Mesodermal cell (in vitro differentiated cells): Measurements from ENCODE around the gene CHMP1B.

Experiments
- H3K27ac ChIP-seq: 2 replicates; pipeline ENCODE4 v1.7.0; 2013; ENCODE audit warnings: mild to moderate bottlenecking, low read depth, low read length, moderate library complexity; ENCODE audit not compliant: severe bottlenecking
- H3K36me3 ChIP-seq: 2 replicates; pipeline ENCODE4 v1.7.1; 2013; ENCODE audit warnings: mild to moderate bottlenecking, low read length, moderate library complexity; ENCODE audit not compliant: control insufficient read depth, insufficient read depth
- H3K4me1 ChIP-seq: one replicate; pipeline ENCODE4 v1.7.1; 2013; ENCODE audit warnings: mild to moderate bottlenecking, low read length; ENCODE audit not compliant: insufficient read depth, control insufficient read depth, poor library complexity, severe bottlenecking
- H3K4me3 ChIP-seq: 2 replicates; pipeline ENCODE4 v1.7.0; 2013; ENCODE audit warnings: low read length, control low read depth, mild to moderate bottlenecking; ENCODE audit not compliant: insufficient read depth, poor library complexity, severe bottlenecking; ENCODE audit errors: extremely low read depth
- H3K9me3 ChIP-seq: 2 replicates; pipeline ENCODE4 v1.7.1; 2013; ENCODE audit warnings: mild to moderate bottlenecking, low read length, moderate library complexity; ENCODE audit not compliant: control insufficient read depth
- WGBS, 2 experiments: methylation state at CpG; one replicate each; pipeline ENCODE4 v1.1.5; 2013; ENCODE audit warnings: missing lambda C conversion rate in 2 of 2; ENCODE audit not compliant: insufficient coverage in 2 of 2; 5-methylcytosine and 5-hydroxymethylcytosine counted together

Gene CHMP1B

GRCh38 chr18:11902522-11903292, 51.5 kb downstream of the CHMP1B start:
- no peak overlapping the region for H3K27ac ChIP-seq
- WGBS, 2 experiments = 62 to 74% methylated on average over 3 of the region's 7 CpGs

More at GRCh38 chr18:11902522-11903292, 51.5 kb downstream of the CHMP1B start:
- no peak overlapping the region for H3K4me3 ChIP-seq
- peaks cover 18% of the 10 kb centered on the region for H3K36me3 ChIP-seq
- H3K4me1 ChIP-seq = peaks cover 10% of the 10 kb centered on the region
- H3K9me3 ChIP-seq = no peaks in the 10 kb centered on the region
